ENCODE data around the gene TMEM92.
"Not testable (repeated sequence)": the region's sequence is repeated elsewhere in the genome, so short reads cannot be mapped to it uniquely, and the experiment has no call there.

TMEM92 gene

DNA sequence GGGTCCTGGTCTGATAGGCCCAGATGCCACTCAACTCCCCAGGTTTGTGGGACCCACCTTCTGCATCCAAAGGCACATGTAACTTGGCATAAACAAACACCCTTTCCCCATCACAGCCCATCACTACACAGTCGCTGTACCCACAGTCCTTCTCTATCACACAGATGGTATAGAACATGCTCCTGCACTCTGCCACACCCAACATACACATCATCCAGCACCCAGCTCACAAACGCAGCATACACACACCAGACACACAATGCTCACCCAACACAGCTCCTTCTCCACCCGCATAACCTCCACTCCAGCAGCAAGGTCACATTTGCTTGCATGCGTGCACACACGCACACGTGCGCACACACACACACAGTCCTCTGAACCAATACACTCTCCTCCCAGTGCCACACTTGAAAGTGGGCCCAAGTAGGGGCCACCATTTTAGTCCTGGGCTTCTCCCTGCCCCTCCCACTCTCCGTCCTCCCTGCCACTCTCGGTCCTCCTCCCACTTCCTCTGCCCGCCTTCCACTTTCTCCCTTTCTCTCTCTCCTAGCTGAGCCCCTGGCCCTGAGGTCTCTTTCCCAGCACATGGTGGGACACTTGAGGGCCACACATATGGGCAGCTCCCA is 8.5 kb upstream of the TMEM92 start:
- Mint-ChIP-seq H3K27me3 (peaks cover 23 to 36% of the 10 kb centered on the region in 2 donors), H3K27ac (no peak overlapping the region), H3K36me3 (ENCODE audit: insufficient read depth) (no peaks in the 10 kb centered on the region), H3K4me3 (no peak overlapping the region), H3K4me1 (ENCODE audit: low read depth in 2 of 2) (peaks cover 0 to 1% of the 10 kb centered on the region in 2 donors), H3K9me3 (no peaks in the 10 kb centered on the region)
- ATAC-seq (replicated peaks) (no peak), DNase-seq (no peak)

DNA sequence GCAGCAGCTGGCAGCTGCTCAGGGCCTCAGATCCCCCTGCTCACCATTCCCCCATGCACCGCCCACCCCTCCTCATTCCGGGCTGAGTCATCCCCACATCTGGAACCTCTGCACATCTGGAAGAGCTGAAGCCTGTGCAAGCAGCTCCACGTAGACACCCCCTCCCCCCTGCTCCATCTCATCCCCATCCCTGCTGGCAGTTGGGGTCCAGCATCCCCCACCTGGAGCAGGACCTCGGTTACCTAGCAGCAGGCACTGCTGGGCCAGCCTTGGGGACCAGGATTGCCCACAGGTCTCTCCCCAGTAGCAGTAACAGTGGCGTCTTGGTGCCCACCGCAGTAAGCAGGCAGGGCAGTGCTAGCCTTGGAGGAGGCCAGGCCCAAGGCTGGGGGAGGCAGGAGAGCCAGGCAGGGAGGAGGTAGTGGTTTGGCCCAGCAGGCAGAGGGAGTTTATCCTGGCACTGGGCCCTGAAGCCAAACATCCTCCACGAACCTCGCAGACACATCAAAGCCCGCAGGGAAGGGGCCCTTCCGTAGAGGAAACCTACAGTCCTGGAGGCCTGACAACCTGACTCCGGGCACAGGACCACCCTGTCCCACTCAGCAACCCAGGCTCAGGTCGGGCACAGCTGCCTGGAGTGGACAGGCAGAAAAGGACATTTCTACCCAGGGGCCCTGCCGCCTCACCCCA is 7.7 kb upstream of the TMEM92 start:
- Mint-ChIP-seq H3K9me3 (no peaks in the 10 kb centered on the region), H3K4me3 (no peak overlapping the region), H3K27me3 (peaks cover 23 to 29% of the 10 kb centered on the region in 2 donors), H3K4me1 (ENCODE audit: low read depth in 2 of 2) (peaks cover 0 to 1% of the 10 kb centered on the region in 2 donors), H3K27ac (no peak overlapping the region), H3K36me3 (ENCODE audit: insufficient read depth) (no peaks in the 10 kb centered on the region)
- ATAC-seq (replicated peaks) (no peak), DNase-seq (no peak)

- Mint-ChIP-seq H3K4me3 (no peak overlapping the region), H3K27me3 (peaks cover 24 to 25% of the 10 kb centered on the region in 2 donors), H3K9me3 (no peaks in the 10 kb centered on the region), H3K4me1 (ENCODE audit: low read depth in 2 of 2) (peaks cover 0 to 3% of the 10 kb centered on the region in 2 donors), H3K36me3 (ENCODE audit: insufficient read depth) (peaks cover 2% of the 10 kb centered on the region), H3K27ac (no peak overlapping the region)
- no peak for DNase-seq
- ATAC-seq (replicated peaks): no peak
These were observed 7.0 kb upstream of the TMEM92 start for GRCh38 chr17:50267074-50267841.

DNA sequence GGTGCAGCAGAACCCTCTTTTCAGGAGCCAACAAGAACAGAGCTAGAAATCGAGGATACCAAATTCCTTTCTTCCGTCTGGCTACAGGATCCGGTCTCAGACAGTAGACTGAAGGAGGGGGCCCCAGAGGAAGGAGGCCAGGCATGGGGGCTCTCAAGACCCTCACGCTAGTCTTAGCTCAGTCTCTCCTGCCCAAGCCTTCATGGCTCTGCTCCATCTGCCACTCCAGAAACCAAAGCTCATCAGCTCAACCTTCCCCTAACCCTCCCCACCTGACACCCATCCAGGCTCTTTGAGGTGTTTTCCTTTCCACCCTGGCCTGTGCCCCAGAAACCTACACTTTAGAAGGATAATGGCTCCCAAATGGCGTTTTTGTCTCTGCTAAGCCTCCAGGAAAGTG is 6.2 kb upstream of the TMEM92 start:
- no peaks in the 10 kb centered on the region for H3K9me3 Mint-ChIP-seq
- DNase-seq (no peak), ATAC-seq (replicated peaks) (no peak)
- H3K27ac Mint-ChIP-seq: no peak overlapping the region
- no peak overlapping the region for H3K4me3 Mint-ChIP-seq
- peaks cover 25 to 26% of the 10 kb centered on the region in 2 donors for H3K27me3 Mint-ChIP-seq
- peaks cover 7 to 9% of the 10 kb centered on the region in 2 donors for H3K4me1 Mint-ChIP-seq (ENCODE audit: low read depth in 2 of 2)
- H3K36me3 Mint-ChIP-seq (ENCODE audit: insufficient read depth): peaks cover 2% of the 10 kb centered on the region

DNA sequence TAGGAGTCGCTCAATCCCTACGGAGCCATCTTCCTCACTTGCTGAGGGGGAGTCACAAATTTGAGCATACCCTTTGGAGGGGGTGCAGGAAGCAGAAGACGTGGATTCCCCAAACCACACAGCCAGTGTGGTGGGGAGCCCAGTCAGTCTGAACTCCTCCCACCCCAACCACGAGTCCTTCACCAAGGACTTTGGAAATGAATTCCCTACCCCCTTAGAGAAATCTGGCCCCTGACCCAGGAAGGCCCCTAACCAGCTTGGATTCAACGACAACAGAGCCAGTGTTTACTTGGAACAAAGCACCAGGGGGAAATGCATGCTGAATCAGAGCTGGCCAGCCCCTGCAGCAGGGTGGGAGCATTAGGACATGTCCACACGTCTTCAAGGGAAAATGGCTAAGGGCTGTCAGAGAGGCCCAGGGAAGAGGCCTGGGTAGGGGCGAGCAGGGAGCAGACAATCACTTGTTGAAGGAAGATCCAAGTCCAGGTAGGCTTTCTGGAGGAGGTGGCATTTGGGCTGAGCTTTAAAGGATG is 5.5 kb upstream of the TMEM92 start:
- Mint-ChIP-seq H3K4me3 (no peak overlapping the region), H3K27ac (no peak overlapping the region), H3K27me3 (peaks cover 19 to 24% of the 10 kb centered on the region in 2 donors), H3K9me3 (no peaks in the 10 kb centered on the region), H3K36me3 (ENCODE audit: insufficient read depth) (peaks cover 2% of the 10 kb centered on the region), H3K4me1 (ENCODE audit: low read depth in 2 of 2) (peaks cover 7 to 9% of the 10 kb centered on the region in 2 donors)
- DNase-seq (no peak), ATAC-seq (replicated peaks) (no peak)

- H3K4me1 Mint-ChIP-seq (ENCODE audit: low read depth in 2 of 2): peaks cover 7 to 10% of the 10 kb centered on the region in 2 donors
- no peaks in the 10 kb centered on the region for H3K9me3 Mint-ChIP-seq
- ATAC-seq (replicated peaks) (peak; percentile 81), DNase-seq (peak; percentile 51 to 65 (median 52))
- H3K27ac Mint-ChIP-seq: no peak overlapping the region
- H3K4me3 Mint-ChIP-seq: no peak overlapping the region
- H3K27me3 Mint-ChIP-seq: peaks cover 20 to 28% of the 10 kb centered on the region in 2 donors
- H3K36me3 Mint-ChIP-seq (ENCODE audit: insufficient read depth): peaks cover 2% of the 10 kb centered on the region
These were observed 4.5 kb upstream of the TMEM92 start for GRCh38 chr17:50269477-50270434.

DNA sequence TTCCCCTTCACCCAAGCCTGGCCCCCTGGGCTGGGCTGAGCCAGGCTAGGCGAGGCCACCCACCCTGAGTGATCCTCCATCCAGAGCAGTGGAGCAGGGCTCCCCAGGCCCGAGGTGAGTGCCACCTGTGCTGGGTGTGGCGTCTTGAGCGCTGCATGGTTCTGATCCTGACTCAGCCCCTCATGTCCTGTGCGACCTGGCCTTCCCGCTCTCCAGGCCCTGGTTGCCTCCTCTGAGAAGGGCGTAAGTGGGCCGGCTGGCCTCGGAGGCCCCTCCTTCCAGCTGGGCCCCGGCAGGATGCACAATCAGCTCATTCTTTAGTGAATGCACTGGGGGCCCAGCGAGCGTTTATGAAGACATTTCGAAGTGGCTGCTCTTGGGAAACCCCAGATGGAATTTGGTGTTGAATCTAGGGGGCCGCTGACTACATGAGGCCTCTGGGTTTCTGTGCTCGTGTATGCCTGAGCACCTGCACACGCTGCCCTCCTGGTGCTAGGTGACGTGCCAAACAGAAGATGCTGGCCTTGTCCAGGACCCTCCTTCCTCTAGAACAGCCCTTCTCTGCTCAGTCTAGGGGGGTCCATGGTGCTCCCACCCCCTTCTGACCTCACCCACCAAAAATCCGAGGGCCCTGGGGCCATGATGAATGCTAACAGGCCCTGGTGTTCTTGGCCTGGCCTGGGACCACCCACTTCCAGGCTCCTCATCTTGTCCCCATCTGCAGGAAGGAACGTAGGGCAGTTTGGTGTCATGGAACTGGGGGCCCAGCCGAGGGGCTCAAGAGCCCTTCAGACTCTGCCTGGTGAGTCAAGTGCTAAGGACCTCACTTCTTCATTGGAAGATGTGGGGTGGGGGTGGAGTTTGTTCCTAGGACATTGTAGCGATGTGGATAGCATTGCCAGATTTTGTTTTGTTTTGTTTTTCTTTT is 3.6 kb upstream of the TMEM92 start:
- Mint-ChIP-seq H3K4me1 (ENCODE audit: low read depth in 2 of 2) (peaks cover 7 to 10% of the 10 kb centered on the region in 2 donors), H3K4me3 (no peak overlapping the region), H3K27ac (no peak overlapping the region), H3K36me3 (ENCODE audit: insufficient read depth) (peaks cover 2% of the 10 kb centered on the region), H3K27me3 (peaks cover 25 to 37% of the 10 kb centered on the region in 2 donors), H3K9me3 (no peaks in the 10 kb centered on the region)
- no peak for DNase-seq
- peak; percentile 7 for ATAC-seq (replicated peaks)

DNA sequence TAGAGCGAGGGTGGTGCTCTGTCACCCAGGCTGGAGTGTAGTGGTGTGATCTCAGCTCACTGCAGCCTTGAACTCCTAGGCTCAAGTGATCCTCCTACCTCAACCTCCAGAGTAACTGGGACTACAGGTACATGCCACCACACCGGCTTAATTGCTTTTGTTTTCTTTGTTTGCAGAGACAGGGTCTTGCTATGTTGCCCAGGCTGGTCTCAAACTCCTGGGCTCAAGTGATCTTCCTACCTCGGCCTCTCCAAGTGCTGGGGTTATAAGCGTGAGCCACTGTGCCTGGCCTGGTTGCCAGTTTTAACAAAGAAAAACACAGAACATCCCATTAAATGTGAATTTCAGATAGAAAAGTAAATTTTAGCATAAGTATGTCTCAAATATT is 2.9 kb upstream of the TMEM92 start:
- not testable (repeated sequence) for H3K27ac Mint-ChIP-seq; H3K36me3 Mint-ChIP-seq (ENCODE audit: insufficient read depth); DNase-seq; ATAC-seq (replicated peaks); H3K9me3 Mint-ChIP-seq
- Mint-ChIP-seq H3K4me1 (ENCODE audit: low read depth in 2 of 2) (peaks cover 7 to 10% of the 10 kb centered on the region in 2 donors), H3K27me3 (peaks cover 26 to 44% of the 10 kb centered on the region in 2 donors), H3K4me3 (peak overlapping the region in 1 of 2 donors; percentile 19)

- Mint-ChIP-seq H3K4me3 (peak overlapping the region; percentile 82), H3K9me3 (no peaks in the 10 kb centered on the region), H3K27me3 (peaks cover 35 to 52% of the 10 kb centered on the region in 2 donors), H3K27ac (peak overlapping the region in 1 of 2 donors; percentile 78), H3K36me3 (ENCODE audit: insufficient read depth) (peaks cover 2% of the 10 kb centered on the region), H3K4me1 (ENCODE audit: low read depth in 2 of 2) (peaks cover 7 to 10% of the 10 kb centered on the region in 2 donors)
- DNase-seq (no peak), ATAC-seq (replicated peaks) (no peak)
These were observed 2.0 kb upstream of the TMEM92 start for GRCh38 chr17:50272246-50272645.

GRCh38 chr17:50272711-50273653 is 1.3 kb upstream of the TMEM92 start:
- Mint-ChIP-seq H3K27ac (peak overlapping the region in 1 of 2 donors; percentile 78), H3K36me3 (ENCODE audit: insufficient read depth) (peaks cover 2% of the 10 kb centered on the region)
- DNase-seq: peak; percentile 45 to 54 (median 52)

GRCh38 chr17:50273654-50274040 is 619 bp upstream of the TMEM92 start:
- peaks cover 2% of the 10 kb centered on the region for H3K36me3 Mint-ChIP-seq (ENCODE audit: insufficient read depth)
- peaks cover 7 to 10% of the 10 kb centered on the region in 2 donors for H3K4me1 Mint-ChIP-seq (ENCODE audit: low read depth in 2 of 2)
- H3K27ac Mint-ChIP-seq: no peak overlapping the region
- H3K4me3 Mint-ChIP-seq: peak overlapping the region; percentile 26 to 35
- peaks cover 48 to 66% of the 10 kb centered on the region in 2 donors for H3K27me3 Mint-ChIP-seq
- DNase-seq (no peak), ATAC-seq (replicated peaks) (no peak)
- H3K9me3 Mint-ChIP-seq: no peaks in the 10 kb centered on the region

More at GRCh38 chr17:50272711-50273653, 1.3 kb upstream of the TMEM92 start:
- H3K27me3 Mint-ChIP-seq: peaks cover 41 to 60% of the 10 kb centered on the region in 2 donors
- peak overlapping the region; percentile 82 for H3K4me3 Mint-ChIP-seq
- peak; percentile 71 for ATAC-seq (replicated peaks)
- H3K9me3 Mint-ChIP-seq: no peaks in the 10 kb centered on the region
- H3K4me1 Mint-ChIP-seq (ENCODE audit: low read depth in 2 of 2): peaks cover 7 to 10% of the 10 kb centered on the region in 2 donors
